Hematopoietic multipotent progenitor cell treated with erythropoietin and hydrocortisone succinate and interleukin-3 and kit ligand, for 8 days (in vitro differentiated cells): ENCODE measurements around the gene USPL1.
A peak's percentile ranks its signal among the peaks of the same experiment; 100 is the strongest.
"Not testable (repeated sequence)": the region's sequence is repeated elsewhere in the genome, so short reads cannot be mapped to it uniquely, and the experiment has no call there.

Experiments
- DNase-seq: peaks from one replicate; pipeline ENCODE4 v3.0.0-alpha.2; 2015

Gene USPL1

DNA sequence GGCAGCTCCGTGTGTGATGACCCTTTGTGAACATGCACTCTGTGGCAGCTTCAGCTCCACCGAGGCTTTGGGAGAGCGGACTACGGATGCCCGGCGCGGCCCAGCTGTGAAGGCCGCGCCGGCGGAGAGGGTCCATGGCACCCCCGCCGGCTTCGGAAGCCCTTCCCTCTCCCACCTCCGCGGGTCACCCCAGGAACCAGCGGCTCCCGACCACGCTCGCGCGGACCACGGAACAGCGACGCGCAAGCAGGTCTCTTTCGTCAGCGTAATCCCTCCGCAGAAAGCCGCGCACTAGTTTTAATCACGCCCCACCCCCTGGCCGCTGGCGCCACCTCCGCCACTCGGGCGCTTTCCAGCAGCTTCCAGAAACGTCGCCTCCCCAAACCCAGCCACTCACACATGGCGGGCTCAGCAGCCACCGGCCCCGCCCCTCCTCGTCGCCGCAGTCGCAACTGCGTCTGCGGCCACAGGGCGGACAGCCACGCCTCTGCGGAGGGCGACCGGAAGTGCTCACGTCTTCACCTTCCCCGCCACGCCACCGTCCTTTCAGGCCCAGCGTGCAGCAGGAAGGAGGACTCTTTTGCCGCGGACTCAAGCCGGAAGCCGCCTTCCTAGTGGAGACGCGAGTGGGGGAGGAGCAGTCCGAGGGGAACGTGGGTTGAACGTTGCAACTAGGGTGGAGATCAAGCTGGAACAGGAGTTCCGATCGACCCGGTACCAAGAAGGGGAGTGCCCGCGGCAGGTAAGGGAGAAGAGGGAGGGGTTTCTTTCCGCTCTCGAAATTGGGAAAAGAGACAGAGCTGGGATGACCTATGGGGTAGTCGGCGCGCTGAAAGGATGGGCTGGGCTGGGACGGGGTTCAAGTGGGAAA is at the start of gene USPL1:
Gene USPL1, plus strand, starts transcription at position 606 of the 871 bp plus-strand sequence. CDS start 3,221 bp downstream, outside the sequence.
- peak; percentile 97 for DNase-seq

DNA sequence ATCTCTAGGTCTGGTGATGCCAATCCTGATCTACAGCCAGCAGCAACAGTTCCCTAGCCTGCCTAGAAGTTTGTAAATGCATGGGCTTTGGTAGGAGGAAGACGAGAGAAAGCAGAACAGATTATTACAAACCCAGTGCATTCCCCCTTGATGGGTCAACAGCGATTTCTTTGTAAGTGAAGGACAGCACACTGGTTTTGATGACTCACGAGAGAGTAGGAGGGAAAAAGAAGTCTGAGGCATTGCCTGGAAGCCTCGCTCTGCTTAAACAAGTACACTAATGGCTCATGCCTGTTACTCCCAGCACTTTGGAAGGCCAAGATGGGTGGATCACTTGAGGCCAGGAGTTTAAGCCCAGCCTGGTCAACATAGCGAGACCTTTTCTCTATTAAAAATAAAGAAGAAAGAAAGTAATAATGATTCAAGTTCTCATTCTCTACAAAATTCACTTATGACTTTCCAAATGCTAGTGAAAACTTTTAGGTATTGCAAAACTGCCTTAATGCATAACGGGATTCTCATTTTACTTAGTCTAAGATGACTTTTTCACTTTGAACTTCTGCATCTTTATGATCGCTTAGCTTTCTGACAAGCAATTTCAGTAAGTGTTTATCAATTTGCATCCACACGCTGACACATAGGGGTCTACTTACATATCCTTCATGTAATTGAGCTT is 47.7 kb upstream of the USPL1 start:
- DNase-seq: no peak

DNA sequence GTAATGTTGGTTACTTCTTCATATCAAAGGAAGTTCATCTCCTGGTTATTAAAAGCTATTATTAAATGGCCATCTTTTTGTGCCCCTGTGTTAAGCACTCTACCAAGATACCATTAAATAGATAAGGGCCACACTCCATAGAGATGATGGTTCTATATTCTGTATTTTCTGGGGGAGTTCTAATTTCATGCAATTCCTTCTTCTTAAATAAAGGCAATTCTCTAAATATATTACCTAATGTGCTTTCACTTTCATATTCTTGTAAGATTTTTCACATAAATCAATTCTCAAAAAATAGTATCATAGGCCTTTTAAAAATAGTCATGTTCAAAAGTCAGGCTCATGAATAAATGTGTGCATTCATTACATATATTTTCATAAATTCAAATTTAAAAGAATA is 47.0 kb upstream of the USPL1 start:
- no peak for DNase-seq

DNA sequence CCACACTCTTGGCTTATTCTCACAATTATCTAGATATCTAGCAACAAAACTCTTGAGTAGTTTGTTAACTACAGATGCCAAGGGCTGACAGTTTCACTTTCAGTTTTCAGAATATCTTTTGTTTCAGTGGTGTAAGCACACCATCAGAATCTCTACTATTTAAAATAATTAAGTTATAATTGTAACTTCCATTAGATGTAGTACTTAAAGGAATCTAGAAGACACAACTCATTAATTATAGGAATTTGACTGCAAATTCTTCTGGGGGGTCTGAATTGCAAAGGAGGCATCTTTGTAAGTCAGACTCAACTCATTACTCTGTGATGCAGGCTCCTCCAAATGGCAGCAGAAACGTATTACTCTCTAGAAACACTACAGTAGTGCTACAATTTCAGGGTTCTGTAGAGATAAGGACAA is 44.9 kb upstream of the USPL1 start:
- peak; percentile 78 for DNase-seq

DNA sequence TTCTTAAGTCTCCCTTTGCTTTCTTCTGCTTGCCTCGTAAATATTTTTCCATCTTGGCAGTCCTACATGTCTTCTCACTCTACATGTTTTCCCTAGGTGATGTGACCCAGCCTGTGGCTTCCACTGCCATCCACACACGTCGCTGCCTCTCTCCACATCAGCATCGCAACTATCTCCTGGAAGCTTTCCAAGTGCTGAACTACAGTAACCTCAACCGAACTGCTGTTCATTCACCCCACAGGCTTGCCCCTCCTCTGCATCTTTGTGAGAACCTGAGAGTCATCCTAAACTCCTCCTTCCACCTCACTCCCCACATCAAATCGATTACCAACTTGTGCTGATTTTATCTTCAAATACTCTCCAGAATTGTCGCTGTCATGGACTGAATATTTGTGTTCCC is 41.2 kb upstream of the USPL1 start:
- DNase-seq: peak; percentile 86

DNA sequence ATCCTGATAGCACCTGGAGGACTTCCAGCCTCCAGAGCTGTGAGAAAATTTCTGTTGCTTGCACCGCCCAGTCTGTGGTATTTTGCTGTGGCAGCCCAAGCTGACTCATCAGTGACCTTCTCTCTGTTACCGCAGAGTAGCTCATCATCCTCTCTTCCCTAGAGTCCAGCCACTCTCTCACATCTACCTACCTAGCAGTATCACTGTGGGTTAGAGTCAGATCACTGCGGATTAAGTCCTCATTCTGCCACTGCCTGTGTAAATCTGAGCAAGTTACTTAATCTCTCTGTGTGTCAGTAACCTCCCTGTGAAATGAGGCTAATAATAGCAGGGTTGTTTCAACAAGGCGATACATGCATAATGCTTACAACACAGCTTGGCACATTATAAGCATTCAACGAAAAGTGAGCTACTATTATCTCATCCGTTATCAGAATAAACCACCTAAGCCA is 40.3 kb upstream of the USPL1 start:
- peak; percentile 79 for DNase-seq

DNA sequence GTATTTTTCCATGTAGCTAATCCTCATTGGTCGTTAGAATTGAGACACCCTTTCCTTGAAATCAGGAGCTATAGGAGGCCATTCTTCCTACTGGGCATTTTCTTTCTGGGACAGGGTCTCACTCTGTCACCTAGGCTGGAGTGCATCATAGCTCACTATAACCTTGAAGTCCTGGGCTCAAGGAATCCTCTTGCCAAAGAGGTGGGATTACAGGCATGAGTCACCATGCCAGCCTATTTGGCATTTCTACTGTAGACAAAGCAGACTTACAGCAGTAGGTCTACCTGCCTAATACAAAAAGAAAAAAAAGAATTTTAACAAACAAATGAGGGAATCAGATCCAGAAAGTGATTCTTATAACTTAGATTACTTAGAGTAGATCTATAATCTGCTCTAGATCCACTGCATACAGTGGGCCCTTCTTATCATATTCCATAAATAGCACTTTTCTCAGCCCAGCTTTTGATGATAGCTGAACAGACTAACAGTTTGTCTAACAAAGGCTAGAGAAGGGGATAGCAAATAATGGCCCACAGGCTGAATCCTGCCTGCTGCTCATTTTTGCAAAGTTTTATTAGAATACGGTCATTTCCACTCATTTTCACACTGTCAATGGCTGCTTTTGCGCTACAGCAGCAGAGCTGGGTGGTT is 36.7 kb upstream of the USPL1 start:
- DNase-seq: no peak

DNA sequence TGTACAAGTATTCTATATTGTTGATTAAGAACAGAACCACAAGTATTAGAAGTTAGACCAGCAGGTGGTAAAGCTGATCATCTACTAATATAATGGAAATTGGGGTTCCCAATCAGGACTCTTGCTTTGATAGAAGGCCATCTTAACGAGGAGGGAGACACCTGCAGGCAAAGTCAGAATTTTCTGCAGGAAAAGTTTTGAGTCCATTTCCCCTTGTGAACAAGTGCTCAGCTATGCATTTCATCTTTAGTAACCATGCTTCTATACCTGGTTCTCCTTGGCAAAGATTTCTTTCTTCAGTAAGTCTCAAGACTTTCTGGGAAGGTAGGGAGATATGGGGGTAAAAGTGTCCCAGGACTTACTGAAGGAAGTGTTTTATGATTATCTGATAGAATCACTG is 36.1 kb upstream of the USPL1 start:
- peak; percentile 59 for DNase-seq

DNA sequence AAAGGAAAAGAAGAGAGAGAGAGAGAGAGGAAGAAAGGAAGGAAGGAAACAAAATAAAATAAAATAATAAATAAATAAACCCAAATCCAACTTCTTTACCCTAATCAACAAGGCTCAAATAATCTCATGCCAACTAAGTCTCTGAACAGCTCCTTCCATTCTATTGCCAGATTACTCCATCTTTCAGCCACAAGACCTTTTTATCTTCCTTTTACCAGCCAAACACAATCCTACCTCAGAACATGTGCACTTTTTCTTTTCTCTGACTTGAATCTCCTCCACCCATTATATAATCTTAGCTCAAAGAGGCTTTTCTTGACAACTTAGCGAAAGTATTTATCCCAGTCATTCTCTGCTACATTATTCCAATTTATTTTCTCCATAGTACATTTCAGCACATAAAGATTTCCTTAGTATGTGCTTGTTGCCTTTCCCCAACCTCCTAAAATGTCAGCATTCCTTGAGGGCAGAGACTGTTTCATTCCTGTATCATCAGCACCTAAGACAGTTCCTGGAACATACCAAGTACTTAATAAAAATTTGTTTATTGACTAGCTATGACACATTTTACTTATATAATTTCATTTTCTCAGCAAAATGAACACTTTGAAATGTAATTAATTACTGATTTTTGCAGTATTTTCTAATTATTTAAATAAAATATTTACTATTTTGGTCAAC is 33.5 kb upstream of the USPL1 start:
- peak; percentile 31 for DNase-seq

DNA sequence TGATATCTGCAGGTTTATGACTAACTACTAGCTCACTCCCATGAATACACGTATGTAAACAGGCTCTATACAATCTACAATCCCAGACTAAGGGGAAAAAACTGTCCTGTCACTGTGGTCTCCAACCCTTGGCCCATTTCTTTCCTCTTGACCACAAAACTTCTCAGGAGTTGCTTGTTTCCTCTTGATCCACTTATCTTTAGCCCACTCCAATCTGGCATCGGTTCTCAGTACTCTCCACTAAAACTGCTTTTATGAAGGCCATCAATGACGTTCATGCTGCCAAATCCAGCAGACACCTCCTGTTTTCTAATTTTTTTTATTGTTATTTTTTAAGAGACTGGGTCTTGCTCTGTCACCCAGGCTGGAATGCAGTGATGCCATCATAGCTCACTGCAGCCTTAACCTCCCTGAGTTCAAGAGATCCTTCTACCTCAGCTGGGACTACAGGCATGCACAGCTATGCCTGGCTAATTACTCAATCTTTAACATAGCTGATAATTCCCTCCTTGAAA is 31.9 kb upstream of the USPL1 start:
- DNase-seq: peak; percentile 78

DNA sequence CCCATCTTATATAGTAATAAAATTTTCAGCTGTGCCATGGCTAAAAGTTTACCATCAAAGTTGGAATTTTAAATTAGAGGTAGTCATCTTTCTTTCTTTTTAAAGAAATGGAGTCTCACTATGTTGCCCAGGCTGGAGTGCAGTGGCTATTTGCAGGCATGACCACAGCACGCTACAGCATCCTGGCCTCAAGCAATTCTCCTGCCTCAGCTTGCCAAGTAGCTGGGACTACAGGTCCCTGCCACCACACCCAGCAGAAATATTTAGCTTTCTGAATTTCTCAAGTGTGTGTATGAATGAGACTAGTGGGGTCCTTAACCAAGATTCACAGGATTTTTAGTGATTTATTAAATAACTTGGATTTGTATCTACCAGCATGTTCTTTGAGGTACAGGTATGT is 30.5 kb upstream of the USPL1 start:
- no peak for DNase-seq

DNA sequence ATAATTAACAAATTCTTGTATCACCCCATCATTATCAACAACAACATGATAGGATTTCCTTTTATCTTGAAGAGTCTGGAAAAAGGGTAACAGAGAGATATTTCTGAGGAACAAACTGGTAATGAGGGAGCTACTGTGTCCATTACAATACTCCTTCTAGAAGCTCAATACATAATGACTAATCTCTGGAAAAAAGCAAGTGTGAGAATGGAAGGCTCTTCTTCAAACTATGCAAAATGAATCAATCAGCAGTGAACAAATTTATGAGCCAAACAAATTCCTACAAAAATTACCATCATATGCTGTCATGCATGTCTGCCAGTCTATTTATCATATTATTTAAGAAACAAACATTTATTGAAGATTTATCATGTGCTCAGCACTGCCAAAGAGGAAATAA is 30.0 kb upstream of the USPL1 start:
- no peak for DNase-seq

DNA sequence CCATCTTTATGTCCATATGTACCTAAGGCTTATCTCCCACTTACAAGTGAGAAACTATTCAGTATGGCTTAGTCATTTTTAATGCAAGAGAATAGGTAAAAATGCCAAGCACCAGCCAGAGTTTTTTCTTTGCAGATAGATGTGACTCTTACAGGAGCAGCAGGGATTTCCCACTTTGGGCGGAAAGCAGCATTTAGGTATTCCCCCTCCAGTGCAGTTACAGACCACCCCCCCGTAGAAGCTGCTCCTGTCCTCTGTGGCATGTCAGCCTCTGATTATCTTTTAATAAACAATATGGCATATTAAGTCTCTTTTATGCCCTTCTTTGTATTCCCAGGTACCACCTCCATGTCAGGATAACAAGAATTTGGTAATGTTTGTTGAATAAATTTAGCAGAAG is 24.7 kb upstream of the USPL1 start:
- DNase-seq: no peak

DNA sequence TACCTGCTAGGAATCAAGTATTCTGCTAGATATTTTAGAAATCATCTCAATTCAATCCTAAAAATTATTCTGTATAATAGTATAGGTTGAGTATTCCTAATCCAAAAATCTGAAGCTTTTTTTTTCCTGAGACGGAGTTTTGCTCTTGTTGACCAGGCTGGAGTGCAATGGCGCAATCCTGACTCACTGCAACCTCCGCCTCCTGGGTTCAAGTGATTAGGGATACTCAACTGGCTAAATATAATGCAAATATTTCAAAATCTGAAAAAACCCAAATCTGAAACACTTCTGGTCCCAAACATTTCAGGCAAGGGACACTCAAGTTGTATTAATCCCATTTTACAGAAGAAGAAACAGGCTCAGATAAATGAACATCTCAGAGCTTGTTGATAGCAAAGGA is 17.2 kb upstream of the USPL1 start:
- DNase-seq: no peak

DNA sequence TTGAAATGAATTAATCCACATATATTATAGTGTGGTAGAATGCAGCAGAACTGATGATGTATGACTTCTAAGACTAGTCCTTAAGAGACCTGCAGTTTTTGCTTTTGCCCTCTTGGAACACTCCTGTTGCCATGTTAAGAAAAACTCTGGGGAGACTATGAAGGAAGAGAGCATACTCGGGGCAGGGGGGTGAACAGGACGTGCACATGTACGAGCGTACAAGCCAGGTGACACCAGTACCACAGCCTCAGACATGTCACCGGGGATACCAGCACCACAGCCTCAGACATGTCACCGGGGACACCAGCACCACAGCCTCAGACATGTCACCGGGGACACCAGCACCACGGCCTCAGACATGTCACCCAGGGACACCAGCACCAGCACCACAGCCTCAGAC is 15.9 kb upstream of the USPL1 start:
- no peak for DNase-seq

DNA sequence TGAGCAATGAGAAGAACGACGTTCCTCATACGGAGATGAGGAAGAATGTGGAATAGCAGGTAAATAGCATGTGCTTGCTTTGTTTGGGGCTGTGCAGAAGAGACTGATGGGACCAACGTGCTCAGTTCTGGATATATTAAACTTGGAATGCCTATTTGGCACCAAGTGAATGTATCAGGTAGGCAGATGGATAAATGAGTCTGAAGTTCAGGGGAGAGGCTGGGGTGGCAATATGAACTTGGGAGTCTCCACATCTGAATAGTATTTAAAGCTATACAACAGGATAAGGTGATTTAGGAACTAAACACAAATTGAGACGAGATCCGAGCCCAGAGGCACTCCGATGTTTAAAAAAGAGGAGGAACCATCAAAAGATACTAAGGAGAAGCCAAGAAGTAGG is 12.7 kb upstream of the USPL1 start:
- DNase-seq: no peak

DNA sequence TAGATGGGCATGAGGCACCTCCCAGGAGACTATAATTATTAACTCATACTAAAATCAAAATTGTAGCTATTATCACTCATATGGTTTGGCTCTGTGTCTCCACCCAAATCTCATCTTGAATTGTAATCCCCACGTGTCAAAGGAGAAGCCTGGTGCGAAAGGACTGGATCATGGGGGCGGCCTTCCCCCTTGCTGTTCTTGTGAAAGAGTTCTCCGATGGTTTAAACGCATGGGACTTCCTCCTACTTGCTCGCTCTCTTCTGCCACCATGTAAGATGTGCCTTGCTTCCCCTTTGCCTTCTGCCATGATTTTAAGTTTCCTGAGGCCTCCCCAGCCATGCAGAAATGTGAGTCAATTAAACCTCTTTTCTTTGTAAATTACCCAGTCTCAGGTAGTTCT is 10.5 kb upstream of the USPL1 start:
- not testable (repeated sequence) for DNase-seq

DNA sequence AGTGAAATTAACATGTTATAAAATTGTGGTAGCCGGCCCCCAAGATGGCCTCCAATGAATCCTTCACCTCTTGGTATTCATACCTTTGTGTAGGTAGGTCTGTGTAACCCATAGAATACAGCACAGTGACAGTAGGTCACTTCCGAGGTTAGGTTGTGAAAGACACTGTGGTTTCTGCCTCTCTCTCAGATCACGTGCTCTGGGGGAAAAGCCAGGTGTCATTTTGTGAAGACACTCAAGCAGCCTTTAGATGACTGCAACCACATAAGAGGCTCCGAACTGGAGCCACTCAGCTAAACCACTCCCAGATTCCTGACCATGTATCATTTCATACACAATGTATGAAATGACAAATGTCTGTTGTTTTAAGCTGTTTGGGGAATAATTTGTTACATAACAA is 9.8 kb upstream of the USPL1 start:
- no peak for DNase-seq

DNA sequence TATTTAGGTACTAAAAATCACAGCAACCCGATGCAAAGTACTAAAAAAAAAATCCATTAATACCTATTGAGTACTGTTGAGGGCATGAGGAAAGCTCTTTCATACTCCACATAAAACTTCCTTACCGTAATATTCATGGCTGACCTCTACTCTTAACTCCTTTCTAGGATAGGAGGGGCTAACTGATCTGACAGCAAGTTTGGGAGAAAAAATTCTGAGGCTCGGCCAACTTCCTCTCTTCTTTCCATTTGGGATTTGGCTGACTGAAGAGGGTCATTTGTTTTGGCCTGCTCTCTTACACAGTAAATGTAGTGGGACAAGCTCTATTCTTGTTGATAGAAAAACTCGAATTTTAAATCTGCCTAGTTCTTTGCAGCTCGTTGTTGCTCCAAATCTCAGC is 9.4 kb upstream of the USPL1 start:
- DNase-seq: no peak

DNA sequence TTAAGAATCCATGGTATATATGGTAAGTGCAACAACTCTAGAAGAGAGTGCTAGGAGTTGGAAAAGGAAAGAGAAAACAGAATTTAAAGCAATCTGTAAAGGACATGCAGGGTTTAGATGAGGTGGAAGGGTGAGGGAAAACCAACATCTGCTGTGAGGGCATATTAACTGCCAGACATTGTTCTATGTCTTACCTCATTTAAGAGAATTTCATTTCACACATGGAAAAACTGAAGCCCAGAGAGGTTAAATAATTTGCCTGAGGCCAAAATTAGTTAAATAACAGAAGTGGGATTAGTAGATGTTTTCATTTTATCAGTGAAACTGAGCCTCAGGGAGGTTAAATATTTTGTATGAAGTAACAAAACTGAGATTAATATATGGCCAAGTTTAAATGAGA is 7.4 kb upstream of the USPL1 start:
- DNase-seq: no peak

DNA sequence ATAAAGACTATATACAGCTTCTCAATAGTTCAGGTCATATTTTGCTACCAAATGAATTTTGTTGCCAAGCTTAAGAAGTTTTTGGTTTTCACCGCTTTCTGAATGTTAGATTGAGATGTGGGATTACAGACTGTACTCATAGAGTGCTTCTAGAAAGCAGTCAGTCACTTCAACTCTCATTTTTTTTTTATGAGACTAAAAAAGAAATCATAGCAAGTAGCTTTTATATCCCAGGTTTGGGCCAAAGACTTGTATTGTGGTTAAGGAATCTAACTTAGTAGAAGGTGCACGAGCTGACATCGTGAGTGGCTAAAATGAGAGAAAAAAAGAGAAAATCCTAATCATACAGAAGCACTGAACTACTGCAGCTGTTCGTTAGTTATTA is 2.2 kb upstream of the USPL1 start:
- DNase-seq: peak; percentile 50

DNA sequence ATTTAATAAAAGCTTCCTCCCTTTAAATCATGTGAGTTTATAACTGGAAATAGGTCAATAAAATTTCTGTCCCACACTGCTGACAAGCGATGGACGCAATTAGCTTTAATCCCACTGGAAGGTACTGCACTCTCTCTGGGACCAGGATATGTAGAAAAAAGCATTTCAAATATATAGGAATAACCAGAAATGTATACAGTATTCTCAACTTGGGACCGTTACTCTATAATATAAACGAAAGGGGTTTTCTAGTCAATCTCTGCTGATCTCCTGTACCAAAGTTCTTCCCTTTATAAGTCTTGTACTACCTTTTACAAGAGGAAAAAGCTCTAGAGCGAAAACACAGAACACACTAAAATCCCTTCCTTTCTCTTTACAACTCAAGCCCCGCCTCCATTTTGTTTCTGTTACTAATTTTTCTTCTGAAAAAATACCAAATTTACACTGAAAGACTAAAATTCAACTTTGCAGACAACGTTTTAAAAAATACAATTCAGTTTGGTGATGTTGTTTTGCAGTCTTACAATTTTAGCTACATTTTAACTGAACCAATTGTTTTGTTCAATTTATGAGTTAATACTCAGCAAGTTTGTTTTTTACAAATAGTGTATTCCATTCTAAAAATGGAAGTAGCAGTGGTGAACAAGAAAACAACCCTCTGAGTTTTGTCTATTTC is 1.7 kb upstream of the USPL1 start:
- DNase-seq: peak; percentile 75
